HEK293 (cell line): ENCODE results near the gene ITIH1.

Experiments
- CTCF ChIA-PET: fragments of 350-600 bp; formaldehyde crosslinking; extraction: SDS; loops from one replicate; lab custom pipeline; 2021; ENCODE audit warnings: antibody characterized with exemption; lab: Yijun Ruan, JAX
- POLR2A ChIA-PET: fragments of 300-600 bp; formaldehyde crosslinking; extraction: SDS; loops from one replicate; lab custom pipeline; 2020; ENCODE audit warnings: antibody characterized with exemption, inconsistent platforms; lab: Yijun Ruan, JAX
- H3K27ac ChIP-seq: fragments of 200-500 bp; sonication (Bioruptor generic); 2 replicates; pipeline ENCODE4 v1.5.1; 2014; ENCODE audit warnings: low read depth, low read length, control low read depth, inconsistent platforms; ENCODE audit errors: extremely low read depth
- H3K36me3 ChIP-seq, 2 experiments: fragments of 200-500 bp in 1 of 2; sonication (Bioruptor generic) in 1 of 2; 1 replicate in 1 of 2; 2 replicates in 1 of 2; pipeline ENCODE4 v1.5.1; 2014 to 2017; ENCODE audit warnings: inconsistent platforms in 2 of 2, low read length in 2 of 2; ENCODE audit not compliant: control insufficient read depth in 2 of 2, insufficient read depth in 1 of 2
- H3K4me1 ChIP-seq: fragments of 200-500 bp; sonication (Bioruptor generic); 2 replicates; pipeline ENCODE4 v1.5.1; 2014; ENCODE audit warnings: mild to moderate bottlenecking, low read length, inconsistent platforms; ENCODE audit not compliant: control insufficient read depth, insufficient read depth
- H3K4me3 ChIP-seq: 2 replicates; pipeline ENCODE4 v1.5.1; 2011; ENCODE audit warnings: low read depth, mild to moderate bottlenecking, control low read depth, low read length, moderate library complexity
- H3K9me3 ChIP-seq: fragments of 200-500 bp; sonication (Bioruptor generic); 2 replicates; pipeline ENCODE4 v1.5.1; 2014; ENCODE audit warnings: low read depth, low read length, inconsistent platforms; ENCODE audit not compliant: control insufficient read depth, insufficient read depth
- GLI2 ChIP-seq: fragments of 450-650 bp; formaldehyde crosslinking; IDR thresholded peaks from 2 replicates; pipeline ENCODE4; 2017; ENCODE audit warnings: missing biosample characterization, missing genetic modification characterization, low read depth, borderline replicate concordance
- REST ChIP-seq: fragments of 450-650 bp; formaldehyde crosslinking; IDR thresholded peaks from 2 replicates; pipeline ENCODE4 v1.5.1; 2016; ENCODE audit warnings: missing biosample characterization, missing genetic modification characterization
- SALL2 ChIP-seq: fragments of 450-650 bp; formaldehyde crosslinking; IDR thresholded peaks from 2 replicates; pipeline ENCODE4 v1.5.0; 2017; ENCODE audit warnings: missing biosample characterization, mild to moderate bottlenecking, missing genetic modification characterization, borderline replicate concordance
- YY1 ChIP-seq: fragments of 450-650 bp; formaldehyde crosslinking; IDR thresholded peaks from 2 replicates; pipeline ENCODE4 v1.5.1; 2018; ENCODE audit warnings: missing biosample characterization, missing genetic modification characterization
- ZBTB6 ChIP-seq: fragments of 450-650 bp; formaldehyde crosslinking; IDR thresholded peaks from 2 replicates; pipeline ENCODE4 v1.5.1; 2017; ENCODE audit warnings: missing biosample characterization, missing genetic modification characterization
- ZFP3 ChIP-seq: fragments of 450-650 bp; formaldehyde crosslinking; IDR thresholded peaks from 2 replicates; pipeline ENCODE4 v1.5.1; 2016; ENCODE audit warnings: low read depth, missing biosample characterization, missing genetic modification characterization
- ZNF138 ChIP-seq: fragments of 450-650 bp; formaldehyde crosslinking; IDR thresholded peaks from 2 replicates; pipeline ENCODE4 v1.5.1; 2016; ENCODE audit warnings: missing biosample characterization, missing genetic modification characterization, borderline replicate concordance
- ZNF146 ChIP-seq: fragments of 450-650 bp; formaldehyde crosslinking; IDR thresholded peaks from 2 replicates; pipeline ENCODE4 v1.5.1; 2016; ENCODE audit warnings: missing biosample characterization, missing genetic modification characterization
- ZNF169 ChIP-seq: fragments of 450-650 bp; formaldehyde crosslinking; IDR thresholded peaks from 2 replicates; pipeline ENCODE4 v1.5.1; 2016; ENCODE audit warnings: missing biosample characterization, missing genetic modification characterization
- ZNF184 ChIP-seq: fragments of 450-650 bp; IDR thresholded peaks from 2 replicates; pipeline ENCODE4 v1.5.1; 2018; ENCODE audit warnings: missing biosample characterization, mild to moderate bottlenecking, missing genetic modification characterization
- ZNF248 ChIP-seq: fragments of 450-650 bp; formaldehyde crosslinking; IDR thresholded peaks from 2 replicates; pipeline ENCODE4 v1.5.1; 2017; ENCODE audit warnings: missing biosample characterization, missing genetic modification characterization
- ZNF302 ChIP-seq: fragments of 450-650 bp; formaldehyde crosslinking; IDR thresholded peaks from 2 replicates; pipeline ENCODE4 v1.5.1; 2016; ENCODE audit warnings: missing biosample characterization, missing genetic modification characterization, low read depth
- ZNF311 ChIP-seq: fragments of 450-650 bp; formaldehyde crosslinking; IDR thresholded peaks from 2 replicates; pipeline ENCODE4 v1.5.1; 2017; ENCODE audit warnings: missing biosample characterization, missing genetic modification characterization, borderline replicate concordance
- ZNF521 ChIP-seq: fragments of 450-650 bp; formaldehyde crosslinking; IDR thresholded peaks from 2 replicates; pipeline ENCODE4 v1.5.1; 2017; ENCODE audit warnings: missing biosample characterization, mild to moderate bottlenecking, missing genetic modification characterization
- ZNF529 ChIP-seq: fragments of 450-650 bp; formaldehyde crosslinking; IDR thresholded peaks from 2 replicates; pipeline ENCODE4 v1.5.1; 2017; ENCODE audit warnings: missing genetic modification characterization, missing biosample characterization; ENCODE audit not compliant: insufficient replicate concordance
- ZNF548 ChIP-seq: fragments of 450-650 bp; formaldehyde crosslinking; IDR thresholded peaks from 2 replicates; pipeline ENCODE4 v1.5.1; 2016; ENCODE audit warnings: missing biosample characterization, missing genetic modification characterization
- ZNF555 ChIP-seq: fragments of 450-650 bp; formaldehyde crosslinking; conservative IDR thresholded peaks from 2 replicates; pipeline ENCODE4 v1.5.1; 2017; ENCODE audit warnings: missing biosample characterization, mild to moderate bottlenecking, missing genetic modification characterization, inconsistent platforms
- ZNF600 ChIP-seq: fragments of 450-650 bp; formaldehyde crosslinking; IDR thresholded peaks from 2 replicates; pipeline ENCODE4 v1.5.1; 2016; ENCODE audit warnings: missing biosample characterization, missing genetic modification characterization
- ZNF645 ChIP-seq: fragments of 450-650 bp; formaldehyde crosslinking; IDR thresholded peaks from 2 replicates; pipeline ENCODE4; 2016; ENCODE audit warnings: missing biosample characterization, missing genetic modification characterization
- ZNF777 ChIP-seq: fragments of 450-650 bp; formaldehyde crosslinking; IDR thresholded peaks from 2 replicates; pipeline ENCODE4 v1.5.1; 2017; ENCODE audit warnings: missing biosample characterization, missing genetic modification characterization, borderline replicate concordance

The ITIH1 gene

GRCh38 chr3:52781741-52782140 lies 4.3 kb downstream of the ITIH1 start:
- CTCF ChIA-PET: no interaction called here
- no peak overlapping the region for H3K4me3 ChIP-seq

GRCh38 chr3:52782412-52783210 lies 5.2 kb downstream of the ITIH1 start:
- CTCF ChIA-PET: interaction anchor here (0.6 to 0.7 kb wide), 2 partner anchors 10 to 16 kb away, joined by 3 read pairs; no protein-coding TSS in a partner anchor
- H3K9me3 ChIP-seq: no peaks in the 10 kb centered on the region
- no peaks in the 10 kb centered on the region for H3K4me1 ChIP-seq
- H3K27ac ChIP-seq: no peak overlapping the region
- H3K4me3 ChIP-seq: no peak overlapping the region
- POLR2A ChIA-PET: no interaction called here
- TF ChIP-seq ZNF248 (tag by site-specific recombination) (no peak), ZNF645 (tag by site-specific recombination) (no peak), ZNF138 (tag by site-specific recombination) (no peak), ZNF600 (tag by site-specific recombination) (no peak), REST (tag by site-specific recombination) (0 out of 2 replicates have a peak, but pooled peaks have one; percentile 47)
- no peaks in the 10 kb centered on the region for H3K36me3 ChIP-seq

More at GRCh38 chr3:52781741-52782140, 4.3 kb downstream of the ITIH1 start:
- H3K9me3 ChIP-seq: no peaks in the 10 kb centered on the region
- no peak overlapping the region for H3K27ac ChIP-seq
- POLR2A ChIA-PET: no interaction called here
- TF ChIP-seq ZNF548 (tag by site-specific recombination): no peak
- TF ChIP-seq ZNF311 (tag by site-specific recombination): no peak
- TF ChIP-seq ZNF521 (tag by site-specific recombination): no peak
- TF ChIP-seq ZNF777: no peak
- no peak for TF ChIP-seq ZNF184 (tag by site-specific recombination)
- TF ChIP-seq SALL2: no peak
- no peak for TF ChIP-seq ZNF529
- no peak for TF ChIP-seq ZNF169 (tag by site-specific recombination)
- TF ChIP-seq ZBTB6: no peak
- no peak for TF ChIP-seq ZFP3 (tag by site-specific recombination)
- no peak for TF ChIP-seq YY1 (tag by site-specific recombination)
- no peak for TF ChIP-seq ZNF302 (tag by site-specific recombination)
- TF ChIP-seq ZNF146: no peak
- TF ChIP-seq ZNF555 (tag by site-specific recombination): no peak
- TF ChIP-seq GLI2 (tag by site-specific recombination): no peak
- H3K4me1 ChIP-seq: no peaks in the 10 kb centered on the region
- H3K36me3 ChIP-seq: no peaks in the 10 kb centered on the region
